HG03045 (cell line): ENCODE results near the gene ACTL6B.

Experiments
- ATAC-seq: cut with Tn5 transposase; IDR thresholded peaks from one replicate; pipeline ENCODE4 v1.9.1; 2021; ENCODE audit warnings: mild to moderate bottlenecking, moderate library complexity; ENCODE audit not compliant: unreplicated experiment

The ACTL6B gene

DNA sequence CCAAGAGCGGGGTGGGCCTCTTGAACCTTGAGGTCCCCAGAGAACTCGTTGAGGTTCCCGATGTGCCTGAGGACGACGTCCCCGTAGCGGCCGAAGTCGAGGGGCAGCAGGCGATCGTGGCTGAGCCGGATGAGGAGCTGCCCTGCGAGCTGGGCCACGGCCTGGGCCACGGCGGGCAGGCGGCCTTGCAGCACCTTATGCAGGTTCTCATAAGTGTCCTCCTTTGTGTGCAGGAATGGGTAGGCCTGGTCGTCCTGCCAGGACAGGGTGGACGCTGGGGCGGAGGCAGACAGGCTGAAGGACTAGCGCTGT, 29.1 kb downstream of the ACTL6B start:
- no peak for ATAC-seq

DNA sequence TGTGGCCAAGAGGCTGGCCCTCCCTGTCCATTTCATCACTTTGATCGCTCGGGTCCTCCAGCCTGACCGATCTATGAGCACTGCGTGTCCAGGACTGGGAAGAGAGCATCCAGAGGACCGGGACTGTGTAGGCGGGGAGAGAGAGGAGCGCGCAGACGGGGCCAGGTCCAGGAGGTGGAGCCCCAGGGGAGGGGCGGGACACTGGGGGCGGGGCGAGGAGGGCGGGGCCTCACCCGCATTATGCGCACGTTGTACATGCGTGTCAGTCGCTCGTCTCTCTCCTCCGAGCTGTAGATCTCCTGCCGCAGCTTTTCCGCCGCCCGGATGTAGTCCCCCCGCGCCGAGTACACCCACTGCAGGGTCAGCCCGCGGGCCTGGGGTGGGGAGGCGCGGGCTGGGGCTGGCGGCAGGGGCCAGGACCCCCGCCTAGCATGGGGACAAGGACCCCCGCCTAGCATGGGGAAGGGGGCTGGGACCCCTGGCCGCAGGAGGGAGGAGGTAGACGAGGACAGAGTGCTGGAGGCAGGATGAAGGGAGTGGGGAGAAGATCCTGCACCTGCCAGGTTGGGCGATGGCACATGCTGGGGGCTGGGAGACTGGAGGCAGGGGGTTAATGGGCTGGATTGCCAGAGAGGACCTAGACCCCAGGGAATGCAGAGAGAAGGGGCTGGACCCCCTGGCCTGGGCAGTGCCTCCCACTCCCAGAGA, 29.6 kb downstream of the ACTL6B start:
- peak; percentile 84 for ATAC-seq

GRCh38 chr7:100626055-100626454, 30.2 kb downstream of the ACTL6B start:
- no peak for ATAC-seq

GRCh38 chr7:100623951-100624824, 32.1 kb downstream of the ACTL6B start:
- no peak for ATAC-seq

DNA sequence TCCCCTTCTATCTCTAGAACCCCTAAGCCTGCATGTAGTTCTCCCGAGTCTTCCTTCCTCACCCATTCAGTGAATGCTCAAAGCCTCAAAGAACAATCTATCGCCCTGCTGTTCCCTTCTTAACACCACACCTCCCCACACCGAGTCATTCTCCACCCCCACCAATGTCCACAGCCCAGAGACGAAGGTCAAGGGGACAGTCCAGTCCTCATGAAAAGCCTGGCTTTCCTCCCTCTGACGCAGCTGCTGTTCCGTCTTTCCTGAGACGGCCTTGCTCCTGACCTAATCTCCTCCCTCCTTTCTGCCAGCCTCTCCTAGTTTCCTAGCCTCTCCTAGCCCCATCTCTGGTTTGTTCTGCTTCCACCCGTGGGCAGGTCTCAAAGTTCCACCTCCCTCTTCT, 34.7 kb downstream of the ACTL6B start:
- ATAC-seq = no peak

DNA sequence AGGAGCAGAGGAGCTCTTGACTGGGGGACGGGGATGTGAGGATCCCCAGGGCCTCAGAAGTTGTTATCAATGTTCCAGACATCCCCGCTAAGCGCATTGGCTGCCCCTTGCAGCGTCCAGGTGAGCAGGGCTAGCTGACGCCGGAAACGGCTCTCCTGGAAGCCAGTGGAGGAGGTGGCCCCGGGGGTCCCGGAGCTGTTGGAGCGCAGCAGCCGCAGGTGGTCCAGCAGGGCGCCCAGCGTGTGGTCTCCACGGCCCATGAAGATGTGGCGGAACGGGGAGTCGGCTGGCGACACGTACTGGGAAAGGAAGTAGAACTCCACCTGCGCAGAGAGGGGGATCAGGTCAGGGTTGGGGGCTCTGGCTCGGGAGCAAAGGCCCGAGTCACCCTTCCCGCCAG, 35.4 kb downstream of the ACTL6B start:
- ATAC-seq = no peak

GRCh38 chr7:100620239-100620638, 36.0 kb downstream of the ACTL6B start:
- no peak for ATAC-seq

DNA sequence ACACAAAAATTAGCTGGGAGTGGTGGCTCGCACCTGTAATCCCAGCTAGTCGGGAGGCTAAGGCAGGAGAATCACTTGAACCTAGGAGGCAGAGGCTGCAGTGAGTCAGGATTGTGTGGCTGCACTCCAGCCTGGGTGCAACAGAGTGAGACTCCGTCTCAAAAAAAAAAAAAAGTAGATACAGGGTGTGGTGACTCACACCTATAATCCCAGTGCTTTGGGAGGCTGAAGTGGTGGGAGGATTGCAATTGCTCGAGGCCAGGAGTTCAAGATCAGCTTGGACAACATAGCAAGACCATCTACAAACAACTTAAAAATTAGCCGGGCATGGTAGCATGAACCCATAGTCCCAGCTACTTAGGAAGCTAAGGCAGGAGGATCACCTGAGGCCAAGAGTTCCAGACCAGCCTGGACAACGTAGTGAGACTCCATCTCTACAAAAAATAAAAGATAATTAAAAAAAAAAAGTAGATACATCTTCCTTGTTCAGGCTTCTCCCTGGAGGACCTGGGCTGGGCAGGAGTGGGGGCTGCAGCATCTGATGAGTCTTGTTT, 41.9 kb downstream of the ACTL6B start:
- no peak for ATAC-seq

- ATAC-seq = no peak
These were observed 42.7 kb downstream of the ACTL6B start for GRCh38 chr7:100613412-100614175.

GRCh38 chr7:100612730-100613390, 43.4 kb downstream of the ACTL6B start:
- ATAC-seq = peak; percentile 2

DNA sequence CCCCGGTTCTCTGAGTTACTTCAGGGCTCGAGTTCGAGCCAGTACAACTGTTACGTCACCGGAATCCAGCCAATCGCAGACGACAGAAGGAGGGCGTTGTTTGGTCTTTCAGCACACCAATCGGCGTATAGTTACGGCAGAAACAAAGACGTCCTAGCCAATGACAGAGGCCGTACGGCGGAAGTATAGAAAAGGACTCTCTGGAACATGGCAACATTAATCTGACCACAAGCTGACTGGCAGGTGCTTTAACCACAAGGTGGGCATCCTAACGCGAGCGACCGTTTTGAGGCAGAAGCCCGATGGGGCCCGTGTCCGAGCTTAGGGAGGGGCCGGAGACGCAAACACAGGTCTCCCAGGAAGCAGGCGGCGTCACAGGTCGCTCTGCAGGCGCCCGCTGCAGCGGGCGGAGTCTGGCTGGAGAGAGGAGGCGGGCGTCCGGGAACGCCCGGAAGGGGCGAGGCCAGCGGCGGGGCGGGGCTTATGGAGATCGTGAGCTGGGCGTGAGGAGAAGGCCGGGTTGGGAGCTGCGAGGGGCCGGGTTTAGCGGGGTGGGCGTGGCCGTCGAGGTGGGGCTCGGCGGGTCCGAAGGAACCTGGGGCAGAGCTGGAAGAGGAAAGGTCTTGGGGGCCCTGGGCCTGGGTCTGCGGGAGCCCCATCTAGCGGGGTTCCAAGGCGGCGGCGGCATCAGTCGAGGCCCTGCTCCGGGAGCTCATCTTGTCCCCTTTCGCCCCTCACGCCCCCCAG, 44.1 kb downstream of the ACTL6B start, which contains the start of gene MOSPD3:
TSS of gene MOSPD3 (plus strand) at position 558 of the 747 bp plus-strand sequence. CDS start 252 bp downstream, outside the sequence.
- peak; percentile 89 for ATAC-seq

DNA sequence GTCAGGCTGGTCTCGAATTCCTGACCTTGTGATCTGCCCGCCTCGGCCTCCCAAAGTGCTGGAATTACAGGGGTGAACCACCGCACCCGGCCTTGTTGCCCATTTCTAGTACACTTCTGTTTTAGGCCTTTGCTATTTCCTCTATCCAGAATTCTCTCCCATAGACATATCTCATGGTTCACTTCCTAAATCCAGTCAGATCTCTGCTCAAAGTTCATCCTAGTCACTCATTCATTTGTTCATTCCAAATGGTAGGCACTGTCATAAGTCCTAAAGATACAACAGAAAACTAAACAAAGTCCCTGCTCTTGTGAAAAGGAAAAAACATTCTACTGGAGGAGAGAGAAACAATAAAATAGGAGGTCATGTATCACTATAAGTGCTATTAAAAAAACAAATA, 46.3 kb downstream of the ACTL6B start:
- no peak for ATAC-seq

GRCh38 chr7:100607111-100607510, 49.1 kb downstream of the ACTL6B start:
- no peak for ATAC-seq

DNA sequence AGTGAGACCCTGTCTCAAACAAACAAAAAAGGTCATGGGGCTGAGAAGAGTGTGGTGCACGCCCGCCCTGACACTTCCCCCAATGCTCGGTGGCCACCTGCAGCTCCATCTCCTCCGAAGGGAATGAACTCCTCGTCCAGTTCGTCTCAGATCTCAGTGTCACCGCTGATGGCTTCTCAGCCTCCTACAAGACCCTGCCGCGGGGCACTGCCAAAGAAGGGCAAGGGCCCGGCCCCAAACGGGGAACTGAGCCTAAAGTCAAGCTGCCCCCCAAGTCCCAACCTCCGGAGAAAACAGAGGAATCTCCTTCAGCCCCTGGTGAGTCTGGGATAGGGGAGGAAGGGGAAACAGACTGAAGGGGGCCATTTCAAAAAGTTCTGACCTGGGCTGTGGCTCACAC, 49.9 kb downstream of the ACTL6B start:
- no peak for ATAC-seq

DNA sequence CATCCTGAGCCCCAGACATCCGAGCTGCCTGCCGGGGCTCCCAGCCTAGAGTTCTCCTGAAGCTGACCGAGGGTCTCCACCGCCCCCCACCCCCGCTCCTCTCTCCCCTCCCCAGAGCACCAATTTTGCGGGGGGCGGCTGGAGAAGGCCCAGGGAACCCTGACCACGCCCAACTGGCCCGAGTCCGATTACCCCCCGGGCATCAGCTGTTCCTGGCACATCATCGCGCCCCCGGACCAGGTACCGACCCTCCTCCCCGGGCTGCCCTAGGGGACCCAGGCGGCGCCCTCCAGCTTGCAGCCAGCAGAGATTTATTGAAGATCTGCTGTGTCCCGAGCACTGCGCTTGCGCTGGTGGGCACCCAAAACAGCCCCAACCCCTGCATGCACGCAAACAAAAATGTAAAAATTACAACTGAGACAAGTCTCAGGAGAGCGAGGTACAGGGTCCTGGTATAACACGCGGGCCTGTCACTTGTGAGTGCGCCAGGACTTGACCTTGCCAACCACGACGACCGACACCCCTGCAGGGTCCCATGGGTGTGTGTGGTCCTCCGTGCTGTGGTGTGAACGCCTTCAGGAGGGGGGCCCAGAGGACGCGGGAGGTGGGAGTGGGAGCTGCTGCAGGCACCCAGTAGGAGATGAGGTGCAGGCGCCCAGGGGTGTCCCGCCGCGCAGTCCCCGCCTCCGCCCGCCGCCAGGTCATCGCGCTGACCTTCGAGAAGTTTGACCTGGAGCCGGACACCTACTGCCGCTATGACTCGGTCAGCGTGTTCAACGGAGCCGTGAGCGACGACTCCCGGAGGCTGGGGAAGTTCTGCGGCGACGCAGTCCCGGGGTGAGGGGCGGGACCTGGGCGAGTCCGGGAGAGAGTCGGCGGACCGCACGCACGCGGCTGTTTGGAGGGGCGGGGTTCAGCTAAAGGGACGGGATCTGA, 51.0 kb downstream of the ACTL6B start:
- no peak for ATAC-seq

DNA sequence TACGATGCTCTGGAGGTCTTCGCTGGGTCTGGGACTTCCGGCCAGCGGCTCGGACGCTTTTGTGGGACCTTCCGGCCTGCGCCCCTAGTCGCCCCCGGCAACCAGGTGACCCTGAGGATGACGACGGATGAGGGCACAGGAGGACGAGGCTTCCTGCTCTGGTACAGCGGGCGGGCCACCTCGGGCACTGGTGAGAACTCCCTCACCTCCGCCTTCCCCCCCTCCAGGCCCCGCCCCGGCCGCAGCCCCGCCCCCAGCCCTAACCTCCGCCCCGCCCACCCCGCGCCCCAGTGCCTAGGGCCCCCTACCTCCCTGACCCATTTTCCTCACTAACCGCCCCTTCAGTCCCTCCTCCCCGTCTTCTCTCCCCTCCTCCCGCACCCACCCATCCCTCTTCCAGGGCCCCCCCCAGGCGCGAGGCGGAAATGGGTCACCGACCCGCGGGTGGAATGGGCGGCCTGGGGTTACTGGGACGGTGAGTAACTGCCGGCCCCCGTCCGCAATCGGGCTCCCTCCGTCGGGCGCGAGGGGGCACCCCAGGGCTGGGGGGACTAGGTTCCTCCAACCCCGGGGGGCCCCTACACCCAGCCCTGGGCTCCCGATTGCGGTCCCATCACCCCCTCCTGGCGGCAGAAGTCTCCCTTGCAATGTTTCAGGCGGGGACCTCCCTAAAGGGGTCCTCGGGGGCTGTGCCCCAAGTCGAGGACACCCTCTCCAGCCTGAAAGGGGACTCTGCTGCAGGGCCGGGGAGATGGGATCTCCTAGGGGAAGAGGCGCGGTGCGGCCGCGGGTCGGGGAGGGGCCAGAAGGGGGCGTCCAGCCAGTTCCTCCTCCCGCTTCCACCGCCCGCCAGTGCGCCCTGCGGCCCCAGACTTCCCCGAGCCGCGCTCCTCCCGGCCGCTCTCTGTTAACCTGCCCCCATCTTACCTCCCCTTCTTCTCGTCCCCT, 51.9 kb downstream of the ACTL6B start:
- peak; percentile 57 for ATAC-seq

DNA sequence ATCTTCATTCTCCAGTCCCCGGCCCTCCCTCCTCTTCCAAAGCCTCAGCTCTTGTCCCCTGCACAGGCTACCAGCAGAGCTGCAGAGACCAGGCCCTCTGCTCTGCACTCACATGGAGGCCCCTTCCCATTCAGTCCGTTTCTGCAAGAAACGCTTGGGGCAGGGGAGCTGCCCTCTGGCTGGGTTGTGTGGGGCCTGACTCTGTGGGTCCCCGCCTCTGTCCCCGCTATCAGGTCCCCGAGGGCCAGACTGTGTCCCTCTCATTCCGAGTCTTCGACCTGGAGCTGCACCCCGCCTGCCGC, 52.6 kb downstream of the ACTL6B start:
- ATAC-seq = peak; percentile 4
